ENCODE measurements around the gene PLB1. TPM values are rescaled to one million over a fixed set of nuclear protein-coding genes. Genes with fewer than 3 reads are reported as not detected.

PLB1 gene
- polyA plus RNA-seq, 3 donors = 1.4 to 1.5 (median 1.5) TPM

DNA sequence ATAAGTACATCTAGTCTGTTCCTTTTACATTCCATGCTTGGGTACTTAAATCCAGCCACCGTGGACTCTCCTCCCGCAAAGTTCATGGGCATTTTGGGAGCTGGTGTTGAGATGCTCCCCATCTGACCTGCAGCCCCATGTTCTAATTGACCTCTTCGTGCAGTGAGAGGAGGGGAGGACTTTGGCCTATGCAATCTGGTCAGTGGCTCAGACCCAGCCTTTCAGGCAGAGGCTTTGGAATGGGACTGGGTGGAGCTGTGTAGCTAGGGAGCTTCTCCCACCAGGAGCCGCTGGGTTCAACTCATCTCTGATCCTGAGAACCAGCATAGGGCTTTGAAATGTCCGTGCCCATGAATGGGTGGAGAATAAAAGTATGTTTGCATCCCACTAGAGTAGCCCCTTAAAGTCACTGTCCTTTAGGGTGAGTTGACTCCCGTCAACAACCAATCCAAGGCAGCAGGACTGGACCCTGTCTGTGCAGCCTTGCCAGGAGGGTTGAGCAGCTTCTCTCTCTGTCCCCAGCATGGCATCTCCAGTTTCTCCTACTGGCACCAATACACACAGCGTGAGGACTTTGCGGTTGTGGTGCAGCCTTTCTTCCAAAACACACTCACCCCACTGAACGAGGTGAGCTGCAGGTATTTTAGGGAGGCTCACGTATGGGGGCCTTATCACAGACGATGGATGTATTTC, 135.8 kb downstream of the PLB1 start:
- no peak for DNase-seq (ENCODE audit: extremely low read depth in 1 of 11, low read depth in 9 of 11, low spot score in 4 of 11)

DNA sequence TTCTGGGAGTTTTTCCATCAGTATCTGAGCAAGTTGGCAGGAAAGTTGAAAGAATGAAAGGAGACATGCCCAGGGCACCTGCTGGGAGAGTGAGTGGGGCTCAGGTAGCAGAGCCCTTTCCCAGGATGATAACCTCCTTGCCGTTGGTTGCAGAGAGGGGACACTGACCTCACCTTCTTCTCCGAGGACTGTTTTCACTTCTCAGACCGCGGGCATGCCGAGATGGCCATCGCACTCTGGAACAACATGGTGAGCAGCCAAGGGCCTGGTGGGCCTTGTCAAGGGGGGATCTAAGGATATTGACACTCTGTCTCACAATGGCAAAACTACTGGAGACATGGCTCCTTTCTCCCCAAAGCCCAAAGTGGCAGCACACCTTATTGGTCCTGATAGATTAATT, 136.9 kb downstream of the PLB1 start:
- no peak for DNase-seq (ENCODE audit: extremely low read depth in 1 of 11, low read depth in 9 of 11, low spot score in 4 of 11)

GRCh38 chr2:28633204-28633603, 137.3 kb downstream of the PLB1 start:
- no peak for DNase-seq (ENCODE audit: extremely low read depth in 1 of 11, low read depth in 9 of 11, low spot score in 4 of 11)

- no peak for DNase-seq (ENCODE audit: extremely low read depth in 1 of 11, low read depth in 9 of 11, low spot score in 4 of 11)
Measured at GRCh38 chr2:28633746-28634145, 137.9 kb downstream of the PLB1 start.

GRCh38 chr2:28635191-28635611, 139.3 kb downstream of the PLB1 start:
- DNase-seq (ENCODE audit: extremely low read depth in 1 of 11, low read depth in 9 of 11, low spot score in 4 of 11) = no peak

DNA sequence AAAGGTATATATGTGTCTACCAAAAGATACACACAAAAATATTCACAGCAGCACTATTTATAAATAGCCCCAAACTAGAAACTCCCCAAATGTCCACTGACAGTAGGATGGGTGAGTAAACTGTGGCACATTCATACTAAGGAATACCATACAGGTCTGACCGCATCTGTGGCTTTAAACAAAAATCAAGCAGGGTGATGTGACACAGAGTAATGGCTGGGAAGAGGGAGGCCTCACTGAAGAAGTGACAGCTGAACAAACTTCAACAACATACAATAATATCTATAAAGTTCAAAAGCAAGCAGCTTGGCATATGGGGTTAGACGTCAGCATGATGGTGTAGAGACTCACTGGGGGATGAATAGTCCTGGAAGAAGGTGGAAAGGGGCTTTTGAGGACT, 140.6 kb downstream of the PLB1 start:
- DNase-seq (ENCODE audit: extremely low read depth in 1 of 11, low read depth in 9 of 11, low spot score in 4 of 11) = no peak

DNA sequence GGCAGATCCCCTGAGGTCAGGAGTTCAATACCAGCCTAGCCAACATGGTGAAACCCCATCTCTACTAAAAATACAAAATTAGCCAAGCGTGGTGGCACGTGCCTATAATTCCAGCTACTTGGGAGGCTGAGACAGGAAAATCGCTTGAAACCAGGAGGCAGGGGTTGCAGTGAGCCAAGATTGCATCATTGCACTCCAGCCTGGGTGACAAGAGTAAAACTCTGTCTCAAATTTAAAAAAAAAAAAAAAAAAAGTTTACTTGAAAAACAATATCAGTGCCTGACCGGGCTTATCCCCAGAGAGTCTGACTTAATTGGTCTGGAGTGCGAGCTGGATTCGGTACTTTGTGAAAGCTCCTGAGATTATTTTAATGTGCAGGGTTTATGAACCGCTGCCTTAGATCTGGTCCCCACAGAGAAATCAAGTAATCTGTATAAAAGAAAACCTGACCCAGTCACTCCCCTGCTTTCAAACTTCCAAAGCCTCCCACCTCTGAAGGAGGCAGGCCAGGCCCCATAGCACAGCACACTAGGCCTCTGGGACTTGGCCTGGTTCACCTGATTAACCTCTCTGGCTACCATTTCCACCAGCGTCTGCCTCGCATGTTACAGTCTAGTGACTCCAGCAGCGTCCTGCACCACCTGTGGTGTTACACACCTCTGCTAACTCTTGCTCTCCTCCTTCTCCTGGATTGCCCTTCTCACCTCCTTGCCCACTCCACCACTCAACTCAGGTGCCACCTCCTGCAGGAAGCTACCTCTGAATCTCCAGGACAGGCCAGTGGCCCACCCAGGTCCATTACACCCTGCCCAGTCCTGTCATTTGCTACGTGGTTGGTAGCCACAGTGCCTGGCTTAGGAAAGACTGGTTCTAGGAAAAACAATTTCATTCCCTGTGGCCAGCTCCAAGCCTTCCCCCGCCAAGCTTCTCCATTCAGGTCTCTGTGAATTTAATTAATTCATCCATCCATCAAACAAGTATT, 141.5 kb downstream of the PLB1 start:
- no peak for DNase-seq (ENCODE audit: extremely low read depth in 1 of 11, low read depth in 9 of 11, low spot score in 4 of 11)

DNA sequence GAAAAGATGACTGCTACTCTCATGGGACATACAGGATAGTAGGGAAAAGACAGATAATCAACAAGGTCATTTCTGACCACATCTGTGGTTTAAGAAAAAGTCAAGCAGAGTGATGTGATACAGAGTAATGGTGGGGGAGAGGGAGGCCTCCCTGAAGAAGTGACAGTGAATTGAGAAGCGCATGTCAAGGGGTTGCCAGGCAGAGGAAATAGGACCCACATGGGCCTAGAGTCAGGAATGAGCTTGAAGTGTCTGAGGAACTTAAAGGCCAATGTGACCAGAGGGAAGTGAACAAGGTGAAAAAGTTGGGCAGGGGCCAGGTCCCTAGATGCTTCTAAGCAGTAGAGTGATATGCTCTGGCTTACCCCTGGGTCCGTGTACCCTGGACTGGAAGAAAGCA, 142.2 kb downstream of the PLB1 start:
- DNase-seq (ENCODE audit: extremely low read depth in 1 of 11, low read depth in 9 of 11, low spot score in 4 of 11) = no peak

DNA sequence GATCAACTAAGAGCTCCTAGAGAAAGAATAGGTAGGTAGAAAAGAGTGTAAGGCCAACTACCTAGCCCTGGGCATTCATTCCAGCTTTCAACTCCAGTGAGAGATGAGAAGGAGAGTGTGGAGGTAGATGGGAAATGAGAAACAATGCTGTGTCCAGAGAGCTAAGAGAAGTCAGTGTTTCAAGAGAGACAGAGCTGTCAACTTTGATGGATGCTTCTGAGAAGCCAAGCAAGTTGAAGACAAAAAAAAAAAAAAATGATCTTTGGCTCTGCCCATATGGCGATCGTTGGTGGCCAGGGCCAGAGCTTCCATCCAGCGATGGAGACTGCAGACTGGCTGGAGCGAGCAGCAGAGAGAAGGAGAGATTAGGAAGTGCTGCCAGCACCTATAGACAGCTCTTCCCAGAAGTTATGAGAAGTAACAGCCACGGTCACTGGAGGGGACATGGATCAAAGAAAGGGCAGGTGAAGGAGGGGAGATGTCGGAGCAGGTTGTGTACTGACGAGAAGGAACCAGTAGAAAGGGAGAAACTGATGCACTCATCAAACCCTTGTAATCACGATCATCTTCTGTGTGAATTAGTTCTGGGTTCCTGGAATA, 143.3 kb downstream of the PLB1 start:
- no peak for DNase-seq (ENCODE audit: extremely low read depth in 1 of 11, low read depth in 9 of 11, low spot score in 4 of 11)

DNA sequence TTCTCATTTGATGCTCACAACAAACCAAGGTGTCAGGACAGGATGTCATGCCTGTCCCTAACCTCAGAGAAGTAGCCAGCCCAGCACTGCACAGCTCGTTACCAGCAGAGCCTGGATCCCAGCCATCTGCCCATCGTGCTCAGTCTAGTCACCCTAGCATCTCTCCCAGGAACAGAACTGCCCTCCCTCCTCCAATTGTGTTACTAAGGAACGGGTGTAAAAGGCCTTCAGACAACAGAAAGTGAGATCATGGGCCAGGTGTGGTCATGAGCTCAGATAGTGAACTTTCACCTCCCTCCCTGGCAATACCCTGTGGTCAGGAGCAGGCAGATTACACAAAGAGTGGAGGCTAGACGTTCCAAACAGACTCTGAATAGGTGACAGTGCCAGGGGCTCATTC, 144.0 kb downstream of the PLB1 start:
- DNase-seq (ENCODE audit: extremely low read depth in 1 of 11, low read depth in 9 of 11, low spot score in 4 of 11) = no peak

GRCh38 chr2:28640260-28640907, 144.5 kb downstream of the PLB1 start:
- no peak for DNase-seq (ENCODE audit: extremely low read depth in 1 of 11, low read depth in 9 of 11, low spot score in 4 of 11)

DNA sequence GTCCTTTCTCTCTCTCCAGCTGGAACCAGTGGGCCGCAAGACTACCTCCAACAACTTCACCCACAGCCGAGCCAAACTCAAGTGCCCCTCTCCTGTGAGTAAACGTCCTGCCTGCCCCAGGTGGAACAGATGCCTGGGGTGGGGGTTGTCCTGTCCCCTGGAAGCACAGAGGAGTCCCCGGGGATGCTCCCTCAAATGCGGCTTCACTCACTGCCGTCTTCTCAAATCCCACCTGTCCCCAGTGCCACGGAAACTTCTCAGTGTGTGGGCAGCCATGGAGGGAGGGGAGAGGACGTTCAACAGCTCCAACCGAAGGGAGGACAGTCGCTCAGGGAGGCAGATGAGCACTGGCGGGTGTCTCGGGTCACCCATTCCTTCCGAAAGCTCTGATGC, 145.0 kb downstream of the PLB1 start:
- DNase-seq (ENCODE audit: extremely low read depth in 1 of 11, low read depth in 9 of 11, low spot score in 4 of 11) = no peak

GRCh38 chr2:28642796-28643195, 146.9 kb downstream of the PLB1 start:
- DNase-seq (ENCODE audit: extremely low read depth in 1 of 11, low read depth in 9 of 11, low spot score in 4 of 11) = no peak

DNA sequence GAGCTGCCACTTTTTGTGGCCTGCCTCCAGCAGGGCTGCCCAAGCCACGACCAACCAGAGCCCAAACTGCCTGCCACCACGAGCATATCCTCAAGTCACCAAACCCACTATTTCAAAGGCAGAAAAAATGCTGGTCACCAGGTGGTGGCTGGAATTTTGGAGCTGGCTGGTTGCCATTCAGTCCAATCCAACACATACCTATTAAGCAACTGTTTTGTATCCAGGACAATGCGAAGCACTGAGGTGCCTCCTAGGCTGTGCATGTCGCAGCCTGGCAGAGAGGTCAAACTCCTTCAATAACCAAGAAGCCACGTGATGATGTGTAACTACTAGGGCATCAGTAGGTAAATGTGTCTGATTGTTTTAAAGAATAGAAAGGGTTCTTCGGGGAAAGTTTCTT, 147.5 kb downstream of the PLB1 start:
- DNase-seq (ENCODE audit: extremely low read depth in 1 of 11, low read depth in 9 of 11, low spot score in 4 of 11) = no peak

DNA sequence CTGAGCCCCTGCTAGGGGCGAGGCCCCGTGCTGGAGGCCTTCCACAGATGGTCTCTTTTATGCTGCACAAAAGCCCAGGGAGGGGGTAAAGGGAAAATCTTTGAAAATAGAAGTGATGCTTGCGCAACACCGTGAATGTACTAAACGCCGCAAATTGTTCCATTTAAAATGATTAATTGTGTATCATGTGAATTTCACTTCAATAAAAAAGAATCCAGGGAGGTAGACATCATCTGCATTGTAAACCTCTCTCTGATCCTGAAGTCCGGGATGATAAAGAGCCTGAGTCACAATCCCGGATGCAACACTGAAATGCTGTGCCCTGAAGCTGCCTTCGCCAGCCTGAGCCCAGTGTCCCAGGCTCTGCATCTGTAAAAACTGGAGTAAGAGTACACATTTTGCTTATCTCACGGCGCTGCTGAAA, 148.1 kb downstream of the PLB1 start:
- no peak for DNase-seq (ENCODE audit: extremely low read depth in 1 of 11, low read depth in 9 of 11, low spot score in 4 of 11)

DNA sequence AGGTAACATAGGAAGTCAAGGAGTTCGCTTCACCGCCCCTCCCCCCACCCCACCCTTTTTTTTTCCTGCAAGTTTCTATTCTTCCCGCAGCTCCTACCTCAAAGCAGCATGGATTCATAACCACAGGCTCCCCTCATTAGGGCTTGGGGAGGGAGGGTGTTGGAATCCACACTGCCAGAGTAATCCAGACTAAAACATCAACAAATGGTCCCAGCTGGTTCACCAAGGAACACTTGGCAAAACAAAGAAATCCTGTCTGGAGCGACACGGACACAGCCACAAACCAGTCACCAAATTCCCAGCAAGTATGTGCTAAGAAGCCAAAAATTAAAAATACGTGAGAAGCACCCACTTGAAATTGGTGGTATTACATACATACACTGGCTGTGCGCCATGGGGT, 148.9 kb downstream of the PLB1 start:
- DNase-seq (ENCODE audit: extremely low read depth in 1 of 11, low read depth in 9 of 11, low spot score in 4 of 11) = no peak

DNA sequence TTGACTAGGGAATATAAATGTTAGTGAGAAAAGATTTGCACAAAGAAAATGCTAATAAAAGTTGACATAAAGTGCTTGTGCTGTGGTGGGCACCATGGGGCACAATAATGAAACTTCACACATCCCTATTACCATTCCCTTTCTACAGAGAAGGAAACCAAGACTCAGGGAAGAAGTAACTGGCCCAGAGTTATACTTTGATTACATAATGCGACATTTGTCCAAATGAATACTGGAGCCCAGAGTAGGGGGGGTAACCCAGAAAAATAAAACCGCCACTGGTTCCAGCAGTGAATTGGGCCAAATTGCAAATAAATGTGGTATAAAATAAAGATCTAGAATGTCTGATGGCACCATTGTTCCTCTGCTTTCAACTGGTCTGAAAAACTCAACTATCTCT, 149.7 kb downstream of the PLB1 start:
- no peak for DNase-seq (ENCODE audit: extremely low read depth in 1 of 11, low read depth in 9 of 11, low spot score in 4 of 11)

- DNase-seq (ENCODE audit: extremely low read depth in 1 of 11, low read depth in 9 of 11, low spot score in 4 of 11) = no peak
Measured at GRCh38 chr2:28647682-28648081, 151.8 kb downstream of the PLB1 start.

GRCh38 chr2:28648147-28648546, 152.3 kb downstream of the PLB1 start:
- DNase-seq (ENCODE audit: extremely low read depth in 1 of 11, low read depth in 9 of 11, low spot score in 4 of 11) = no peak
